ENCODE measurements around the gene GJA3.

The GJA3 gene

GRCh38 chr13:20141238-20142022 is 19.4 kb downstream of the GJA3 start:
- H3K27ac ChIP-seq, result no peak overlapping the region
- H4K20me1 ChIP-seq (ENCODE audit: insufficient read depth), result no peaks in the 10 kb centered on the region
- no peak overlapping the region for H2AFZ ChIP-seq (ENCODE audit: low read depth)
- no peak overlapping the region for H3K4me3 ChIP-seq (IDR thresholded peaks at IDR 0.05; ENCODE audit: insufficient read depth, low read depth, low read length)
- peaks cover 3% of the 10 kb centered on the region for H3K4me1 ChIP-seq (ENCODE audit: low read depth, poor library complexity, severe bottlenecking)
- H3K4me2 ChIP-seq, result no peak overlapping the region
- no peaks in the 10 kb centered on the region for H3K36me3 ChIP-seq (ENCODE audit: insufficient read depth)
- H3K79me2 ChIP-seq (ENCODE audit: insufficient read depth, low read depth), result no peaks in the 10 kb centered on the region
- no peak for TF ChIP-seq CTCF (conservative IDR thresholded peaks at IDR 0.05; ENCODE audit: low read depth, low read length)
- no peak overlapping the region for H3K9ac ChIP-seq
- no peaks in the 10 kb centered on the region for H3K27me3 ChIP-seq (ENCODE audit: insufficient read depth, low read depth)

GRCh38 chr13:20140487-20140886 is 20.4 kb downstream of the GJA3 start:
- no peak for TF ChIP-seq CTCF (conservative IDR thresholded peaks at IDR 0.05; ENCODE audit: low read depth, low read length)
- Histone ChIP-seq H4K20me1 (ENCODE audit: insufficient read depth) (no peaks in the 10 kb centered on the region), H3K4me2 (no peak overlapping the region), H3K4me1 (ENCODE audit: low read depth, poor library complexity, severe bottlenecking) (no peaks in the 10 kb centered on the region), H3K79me2 (ENCODE audit: insufficient read depth, low read depth) (no peaks in the 10 kb centered on the region), H3K9ac (no peak overlapping the region), H3K27me3 (ENCODE audit: insufficient read depth, low read depth) (no peaks in the 10 kb centered on the region), H2AFZ (ENCODE audit: low read depth) (no peak overlapping the region), H3K27ac (no peak overlapping the region), H3K4me3 (IDR thresholded peaks at IDR 0.05; ENCODE audit: insufficient read depth, low read depth, low read length) (no peak overlapping the region), H3K36me3 (ENCODE audit: insufficient read depth) (no peaks in the 10 kb centered on the region)

GRCh38 chr13:20137875-20138274 is 23.0 kb downstream of the GJA3 start:
- Histone ChIP-seq H3K27ac (no peak overlapping the region), H2AFZ (ENCODE audit: low read depth) (no peak overlapping the region), H3K4me3 (IDR thresholded peaks at IDR 0.05; ENCODE audit: insufficient read depth, low read depth, low read length) (no peak overlapping the region), H3K79me2 (ENCODE audit: insufficient read depth, low read depth) (no peaks in the 10 kb centered on the region), H3K36me3 (ENCODE audit: insufficient read depth) (no peaks in the 10 kb centered on the region), H3K4me2 (no peak overlapping the region), H4K20me1 (ENCODE audit: insufficient read depth) (no peaks in the 10 kb centered on the region), H3K9ac (no peak overlapping the region), H3K4me1 (ENCODE audit: low read depth, poor library complexity, severe bottlenecking) (no peaks in the 10 kb centered on the region), H3K27me3 (ENCODE audit: insufficient read depth, low read depth) (no peaks in the 10 kb centered on the region)
- TF ChIP-seq CTCF (conservative IDR thresholded peaks at IDR 0.05; ENCODE audit: low read depth, low read length), result no peak

- no peaks in the 10 kb centered on the region for H4K20me1 ChIP-seq (ENCODE audit: insufficient read depth)
- no peaks in the 10 kb centered on the region for H3K27me3 ChIP-seq (ENCODE audit: insufficient read depth, low read depth)
- H3K4me2 ChIP-seq, result no peak overlapping the region
- no peak overlapping the region for H2AFZ ChIP-seq (ENCODE audit: low read depth)
- H3K36me3 ChIP-seq (ENCODE audit: insufficient read depth), result no peaks in the 10 kb centered on the region
- TF ChIP-seq CTCF (conservative IDR thresholded peaks at IDR 0.05; ENCODE audit: low read depth, low read length), result no peak
- no peak overlapping the region for H3K9ac ChIP-seq
- H3K4me3 ChIP-seq (IDR thresholded peaks at IDR 0.05; ENCODE audit: insufficient read depth, low read depth, low read length), result no peak overlapping the region
- H3K4me1 ChIP-seq (ENCODE audit: low read depth, poor library complexity, severe bottlenecking), result no peaks in the 10 kb centered on the region
- no peaks in the 10 kb centered on the region for H3K79me2 ChIP-seq (ENCODE audit: insufficient read depth, low read depth)
- H3K27ac ChIP-seq, result no peak overlapping the region
Measured at GRCh38 chr13:20136781-20137703, 23.8 kb downstream of the GJA3 start.
